Kidney epithelial cell (primary cell): ENCODE measurements around the gene DPT. TPM values are rescaled to one million over a fixed set of nuclear protein-coding genes. Genes with fewer than 3 reads are reported as not detected.
A peak's percentile ranks its signal among the peaks of the same experiment; 100 is the strongest.

Experiments used
- DNase-seq: peaks from one replicate; pipeline ENCODE4 v3.0.0-alpha.2; 2010; ENCODE audit warnings: low read depth
- H3K27me3 ChIP-seq: 2 replicates; pipeline ENCODE4 v1.6.0; 2011; ENCODE audit warnings: low read length; ENCODE audit not compliant: control insufficient read depth, insufficient read depth
- H3K36me3 ChIP-seq: 2 replicates; pipeline ENCODE4 v1.5.1; 2011; ENCODE audit warnings: low read length; ENCODE audit not compliant: control insufficient read depth, insufficient read depth
- H3K4me3 ChIP-seq: 2 replicates; pipeline ENCODE4 v1.5.1; 2011; ENCODE audit warnings: low read depth, mild to moderate bottlenecking, control low read depth, low read length
- total RNA-seq: library from RNA; depleted of rRNA; stranded (reverse); fragments of >200 nt; gene quantifications from 2 replicates; pipeline ENCODE4 v1.2.3, GENCODE V29; 2015
- TF ChIP-seq, protein P1 (sequence below): IDR thresholded peaks from 2 replicates; pipeline ENCODE4 v1.5.1; 2011; ENCODE audit warnings: mild to moderate bottlenecking, moderate library complexity, low read length, control low read depth, inconsistent platforms; ENCODE audit not compliant: insufficient read depth, poor library complexity, severe bottlenecking

Gene DPT
- total RNA-seq, 1 donor from 2014 or later: not detected

DNA sequence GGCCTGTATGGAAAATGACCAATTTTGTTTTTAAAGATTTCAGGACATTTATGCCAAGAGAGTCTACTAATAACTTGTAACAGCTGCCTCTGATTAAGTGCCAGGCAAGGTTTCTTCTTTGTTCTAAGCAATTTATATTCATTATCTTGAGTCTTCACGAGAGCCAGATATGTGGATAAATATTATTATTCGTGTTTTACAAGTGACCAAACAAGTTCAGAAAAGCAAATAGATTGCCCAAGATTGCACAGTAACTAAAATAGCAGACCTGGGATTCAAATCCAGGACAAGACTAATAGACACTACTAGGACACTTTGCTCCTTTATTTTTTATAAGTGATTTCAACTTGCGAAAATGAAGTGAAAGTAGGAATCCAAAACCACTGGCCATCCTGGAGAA lies 30.1 kb upstream of the DPT start:
- no peaks in the 10 kb centered on the region for H3K27me3 ChIP-seq
- TF ChIP-seq, protein P1, sequence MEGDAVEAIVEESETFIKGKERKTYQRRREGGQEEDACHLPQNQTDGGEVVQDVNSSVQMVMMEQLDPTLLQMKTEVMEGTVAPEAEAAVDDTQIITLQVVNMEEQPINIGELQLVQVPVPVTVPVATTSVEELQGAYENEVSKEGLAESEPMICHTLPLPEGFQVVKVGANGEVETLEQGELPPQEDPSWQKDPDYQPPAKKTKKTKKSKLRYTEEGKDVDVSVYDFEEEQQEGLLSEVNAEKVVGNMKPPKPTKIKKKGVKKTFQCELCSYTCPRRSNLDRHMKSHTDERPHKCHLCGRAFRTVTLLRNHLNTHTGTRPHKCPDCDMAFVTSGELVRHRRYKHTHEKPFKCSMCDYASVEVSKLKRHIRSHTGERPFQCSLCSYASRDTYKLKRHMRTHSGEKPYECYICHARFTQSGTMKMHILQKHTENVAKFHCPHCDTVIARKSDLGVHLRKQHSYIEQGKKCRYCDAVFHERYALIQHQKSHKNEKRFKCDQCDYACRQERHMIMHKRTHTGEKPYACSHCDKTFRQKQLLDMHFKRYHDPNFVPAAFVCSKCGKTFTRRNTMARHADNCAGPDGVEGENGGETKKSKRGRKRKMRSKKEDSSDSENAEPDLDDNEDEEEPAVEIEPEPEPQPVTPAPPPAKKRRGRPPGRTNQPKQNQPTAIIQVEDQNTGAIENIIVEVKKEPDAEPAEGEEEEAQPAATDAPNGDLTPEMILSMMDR: no peak

DNA sequence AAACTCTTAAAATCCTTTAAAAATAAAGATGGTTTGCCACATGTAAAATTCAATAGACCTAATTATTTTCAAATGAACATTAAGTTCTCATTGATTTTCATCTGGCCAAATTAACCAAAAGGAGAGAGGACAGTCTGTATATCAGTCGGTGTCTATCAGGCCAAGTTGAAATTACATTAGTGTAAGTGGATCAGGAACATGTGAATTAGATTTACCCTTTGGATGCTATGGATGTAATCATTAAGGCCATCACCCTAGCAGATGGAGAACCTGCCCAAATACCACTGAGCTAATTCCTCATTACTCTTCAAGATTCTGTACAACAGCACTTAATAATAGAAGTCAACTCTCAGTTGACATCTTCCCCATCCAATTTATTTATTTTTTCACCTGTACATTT lies 29.5 kb upstream of the DPT start:
- no peak for DNase-seq
- no peak overlapping the region for H3K4me3 ChIP-seq
- TF ChIP-seq, protein P1: no peak
- H3K27me3 ChIP-seq: no peaks in the 10 kb centered on the region
- H3K36me3 ChIP-seq: no peaks in the 10 kb centered on the region

More for the DNA sequence above, 30.1 kb upstream of the DPT start:
- Histone ChIP-seq H3K36me3 (no peaks in the 10 kb centered on the region), H3K4me3 (no peak overlapping the region)
- DNase-seq: no peak

DNA sequence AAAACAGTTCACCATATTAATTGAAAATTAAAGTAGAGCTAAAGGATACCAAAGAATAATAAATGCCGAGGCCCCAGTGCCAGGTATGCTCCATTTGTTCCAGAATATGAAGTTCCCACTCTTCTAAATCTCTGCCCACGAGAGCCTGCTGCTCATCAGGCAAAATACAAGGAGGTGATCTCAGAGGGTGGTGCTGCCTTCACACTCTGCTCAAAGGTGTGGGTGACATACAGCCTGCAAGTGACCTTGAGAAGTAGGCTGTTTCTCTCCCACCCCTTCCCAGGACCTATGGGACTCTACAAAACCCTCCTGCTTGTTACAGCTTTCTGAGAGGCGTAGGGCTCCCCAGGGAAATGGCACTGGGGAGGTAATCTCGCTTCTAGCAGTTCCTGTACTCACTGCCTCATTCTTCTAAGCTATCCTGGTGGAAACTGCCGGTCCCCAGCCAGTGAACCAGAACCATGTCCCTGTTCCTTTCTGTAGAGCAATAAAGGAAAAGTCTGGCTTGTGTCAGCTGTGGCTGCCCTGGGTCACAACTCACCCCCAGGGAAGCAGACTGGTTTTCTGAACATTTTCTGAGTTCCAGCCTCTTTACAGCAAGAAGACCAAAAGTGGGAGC lies 26.9 kb upstream of the DPT start:
- Histone ChIP-seq H3K4me3 (no peak overlapping the region), H3K27me3 (no peaks in the 10 kb centered on the region), H3K36me3 (no peaks in the 10 kb centered on the region)
- TF ChIP-seq, protein P1: no peak
- DNase-seq: no peak

DNA sequence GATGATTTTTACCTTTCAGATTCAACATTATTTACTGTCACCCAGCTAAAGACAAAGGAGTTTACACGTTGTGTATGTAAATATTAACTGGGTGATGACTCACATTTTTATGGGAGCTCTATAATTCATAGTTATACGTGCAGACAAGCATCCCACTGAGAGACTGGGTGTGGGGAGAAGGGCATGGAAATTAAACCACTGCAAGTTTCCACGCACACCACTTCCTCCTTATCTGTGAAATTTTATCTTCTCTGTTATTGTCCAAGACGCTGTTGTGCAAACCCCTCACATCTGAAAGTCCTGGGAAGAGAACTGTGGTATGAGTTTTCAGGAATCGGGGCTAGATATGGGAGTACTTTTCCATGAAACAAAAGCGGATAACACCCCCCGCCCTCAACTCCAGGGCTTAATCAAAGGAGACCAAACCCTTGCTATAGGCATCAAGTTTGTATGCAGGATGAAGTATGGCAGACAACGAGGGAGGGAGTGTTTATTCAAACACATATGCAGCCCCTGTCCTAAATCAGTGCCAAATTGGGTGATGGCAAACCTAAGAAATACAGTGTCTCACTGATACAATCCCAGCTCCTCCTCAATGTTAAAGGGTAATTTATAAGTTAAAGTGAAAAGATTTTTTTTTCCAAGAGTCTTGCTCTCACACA lies 23.3 kb upstream of the DPT start:
- DNase-seq: no peak
- no peaks in the 10 kb centered on the region for H3K36me3 ChIP-seq

DNA sequence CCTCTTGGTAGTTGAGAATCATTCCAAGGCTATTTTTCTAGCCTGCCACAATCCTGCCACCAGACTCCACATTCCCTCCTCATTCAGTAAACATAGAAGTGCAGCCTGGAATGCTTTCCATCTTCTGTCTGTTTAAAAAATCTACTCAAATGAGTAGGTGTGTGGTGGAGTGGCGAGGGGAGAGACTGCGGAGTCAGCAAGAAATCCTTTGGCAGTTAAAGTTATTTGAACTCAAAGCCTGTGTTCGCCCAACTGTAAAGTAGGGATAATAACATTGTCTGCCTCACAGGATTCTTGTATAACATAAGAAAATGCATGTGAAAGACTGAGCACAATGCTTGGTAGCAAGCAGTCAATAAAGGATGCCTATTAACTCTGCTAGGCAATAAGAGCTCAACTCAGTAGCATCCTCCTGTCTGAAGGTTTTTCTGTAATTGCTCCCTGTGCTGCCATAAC lies 22.2 kb upstream of the DPT start:
- TF ChIP-seq, protein P1: no peak
- no peak overlapping the region for H3K4me3 ChIP-seq
- no peaks in the 10 kb centered on the region for H3K27me3 ChIP-seq
- DNase-seq: peak; percentile 26
- H3K36me3 ChIP-seq: no peaks in the 10 kb centered on the region

More for the DNA sequence above, 23.3 kb upstream of the DPT start:
- no peak overlapping the region for H3K4me3 ChIP-seq
- H3K27me3 ChIP-seq: no peaks in the 10 kb centered on the region
- TF ChIP-seq, protein P1: no peak

DNA sequence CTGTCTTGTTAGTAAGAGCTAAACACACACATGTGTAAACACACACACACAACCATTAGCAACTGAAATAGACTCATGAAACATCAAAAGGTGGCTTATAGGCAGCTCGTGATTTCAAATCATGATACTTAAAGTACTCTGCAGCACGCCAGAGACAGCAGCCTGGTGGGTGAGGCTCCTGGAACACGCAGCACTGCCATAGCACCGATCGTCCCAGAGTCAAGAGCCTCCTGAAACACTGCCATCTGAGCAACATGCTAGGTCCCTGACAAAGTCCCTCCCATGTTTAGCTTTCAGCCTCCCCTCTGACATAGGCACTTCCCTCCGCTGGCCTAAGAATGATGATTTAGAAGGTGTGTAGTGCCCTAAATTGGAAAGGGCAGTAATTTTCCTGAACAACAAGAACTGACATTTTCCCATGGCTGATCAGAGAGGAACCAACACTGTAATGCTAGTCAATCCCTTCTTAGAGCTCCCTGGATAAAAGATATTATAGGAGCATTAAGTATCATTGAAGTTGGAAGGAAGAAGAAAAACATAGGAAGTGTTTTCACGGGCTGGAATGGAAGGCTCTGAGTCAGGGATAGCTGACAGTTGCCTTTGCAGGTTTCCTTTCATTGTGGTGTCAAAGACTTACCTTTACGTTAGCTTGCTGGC lies 14.1 kb upstream of the DPT start:
- H3K4me3 ChIP-seq: no peak overlapping the region
- TF ChIP-seq, protein P1: no peak
- no peak for DNase-seq

More for the DNA sequence above, 14.1 kb upstream of the DPT start:
- no peaks in the 10 kb centered on the region for H3K27me3 ChIP-seq
- H3K36me3 ChIP-seq: no peaks in the 10 kb centered on the region
